ENCODE results near the gene MOB2. TPM values are rescaled to one million over a fixed set of nuclear protein-coding genes. Genes with fewer than 3 reads are reported as not detected.

MOB2 gene
- total RNA-seq, 1 donor from 2014 or later, result 33.9 TPM

Other genes starting within 250 kb of the MOB2 start
- 16.9 TPM for gene TOLLIP, start 177.1 kb downstream of the MOB2 start, total RNA-seq (ENCODE audit: insufficient read depth, low replicate concordance)
- gene BRSK2, start 96.8 kb downstream of the MOB2 start, total RNA-seq (ENCODE audit: insufficient read depth, low replicate concordance), result 2.2 TPM
- gene DUSP8, start 85.5 kb upstream of the MOB2 start, total RNA-seq (ENCODE audit: insufficient read depth, low replicate concordance), result 2.4 TPM
- gene KRTAP5-1, start 98.5 kb upstream of the MOB2 start, total RNA-seq (ENCODE audit: insufficient read depth, low replicate concordance), result not detected
- gene KRTAP5-2, start 111.5 kb upstream of the MOB2 start, total RNA-seq (ENCODE audit: insufficient read depth, low replicate concordance), result not detected
- not detected for gene KRTAP5-3, start 121.7 kb upstream of the MOB2 start, total RNA-seq (ENCODE audit: insufficient read depth, low replicate concordance)
- not detected for gene KRTAP5-4, start 135.4 kb upstream of the MOB2 start, total RNA-seq (ENCODE audit: insufficient read depth, low replicate concordance)
- gene KRTAP5-5, start 143.0 kb upstream of the MOB2 start, total RNA-seq (ENCODE audit: insufficient read depth, low replicate concordance), result not detected
- not detected for gene KRTAP5-6, start 210.4 kb upstream of the MOB2 start, total RNA-seq (ENCODE audit: insufficient read depth, low replicate concordance)